Pancreas (tissue), 10 donors: ENCODE measurements around the gene CXorf38. TPM values are rescaled to one million over a fixed set of nuclear protein-coding genes. Genes with fewer than 3 reads are reported as not detected.

ENCODE experiments used
- ATAC-seq, 4 donors: fragments of 200-7000 bp; cut with Tn5 transposase; one replicate each; pipeline versions ENCODE4 v1.8.0 to v1.9.1; 2020; ENCODE audit warnings: mild to moderate bottlenecking in 4 of 4, moderate library complexity in 4 of 4
- DNase-seq, 6 donors: peaks; one replicate each; pipeline ENCODE4 v3.0.0-alpha.2; 2020
- FAIRE-seq: peaks from 2 replicates; lab custom pipeline; 2012; peaks lifted over from hg19 to GRCh38; lab: Jason Lieb, UNC
- H3K27ac ChIP-seq, 4 donors: fragments of 200-600 bp; sonication (generic); 1 replicate in 3 of 4; 2 replicates in 1 of 4; pipeline versions ENCODE4 v1.5.0 to v1.8.0; 2020
- H3K27me3 ChIP-seq, 4 donors: fragments of 200-600 bp; one replicate each; pipeline ENCODE4 v1.8.0; 2021
- H3K36me3 ChIP-seq, 3 donors: fragments of 200-600 bp; sonication (generic) in 1 of 3; one replicate each; pipeline versions ENCODE4 v1.5.0 to v1.8.0; 2020 to 2021
- H3K4me1 ChIP-seq, 3 donors: fragments of 200-600 bp; one replicate each; pipeline ENCODE4 v1.8.0; 2021
- H3K4me3 ChIP-seq, 4 donors: fragments of 200-600 bp; sonication (generic) in 2 of 4; one replicate each; pipeline versions ENCODE4 v1.5.0 to v1.8.0; 2020 to 2021
- H3K9me3 ChIP-seq, 4 donors: fragments of 200-600 bp; one replicate each; pipeline ENCODE4 v1.8.0; 2021
- CTCF ChIP-seq, 4 donors: fragments of 200-600 bp; sonication (generic) in 3 of 4; IDR thresholded peaks; one replicate each; pipeline versions ENCODE4 v1.5.0 to v1.8.0; 2021; ENCODE audit warnings: antibody characterized with exemption in 4 of 4
- WGBS, 2 donors: extraction: QIAGEN DNeasy Blood & Tissue Kit; methylation state at CpG; one replicate each; pipeline ENCODE4 v1.1.7; 2013; 5-methylcytosine and 5-hydroxymethylcytosine counted together
- intact Hi-C, 3 donors: fragments of 100-400 bp; cut with DNase I; formaldehyde crosslinking; loops; one replicate each; pipeline versions ENCODE4 v1.11.1 to v1.14.2; 2022
- polyA plus RNA-seq, 2 donors: library from polyadenylated mRNA; stranded (reverse); fragments of 200-250 nt; gene quantifications; one replicate each; pipeline ENCODE4 v1.2.3, GENCODE V29; 2013
- total RNA-seq, 6 donors: library from RNA; stranded (reverse); fragmentation: NEBNext Ultra II Directional in 4 of 6; extraction: Animal tissue kit (Norgen Biotek cat#: 25700) in 4 of 6; gene quantifications; one replicate each; pipeline versions ENCODE4 v1.2.1 to v1.2.4, GENCODE V29; 2021 to 2023
- donor health status: healthy with polysubstance abuse.
- donor health status: DM: no; HTN: no; CAD: no; lungs with moderate emphysema.
- donor health status: DM: no; HTN: no; CAD: no.
- donor health status: control.
- donor health status: control.
- donor health status: Bipolar disorder and iron deficiency.
- donor health status: DM: yes; HTN: yes; CAD: no.
- donor health status: DM: no; HTN: no; CAD: no.
- donor health status: DM: no; HTN: no; CAD: no.
- donor health status: DM: yes; HTN: yes; CAD: no.

CXorf38 gene
- total and polyA plus RNA-seq, 8 donors: 3.6 to 7.5 (median 4.8) TPM

GRCh38 chrX:40685362-40685918 lies 38.1 kb upstream of the CXorf38 start:
- Histone ChIP-seq H3K4me3 (no peak overlapping the region), H3K36me3 (no peaks in the 10 kb centered on the region), H3K27ac (no peak overlapping the region), H3K27me3 (no peaks in the 10 kb centered on the region), H3K4me1 (no peaks in the 10 kb centered on the region), H3K9me3 (no peaks in the 10 kb centered on the region)
- no peak for ATAC-seq
- intact Hi-C loops: no loop called here
- no peak for FAIRE-seq
- DNase-seq: no peak
- WGBS, 2 donors: 53 to 70% methylated on average over 4 of the region's 4 CpGs
- TF ChIP-seq CTCF (IDR thresholded peaks at IDR 0.05): no peak

GRCh38 chrX:40684092-40684491 lies 36.7 kb upstream of the CXorf38 start:
- Histone ChIP-seq H3K27me3 (no peaks in the 10 kb centered on the region), H3K36me3 (no peaks in the 10 kb centered on the region), H3K4me1 (no peaks in the 10 kb centered on the region), H3K27ac (no peak overlapping the region), H3K4me3 (no peak overlapping the region), H3K9me3 (no peaks in the 10 kb centered on the region)
- intact Hi-C loops: no loop called here
- ATAC-seq: no peak
- no peak for FAIRE-seq
- 84 to 96% methylated on average over 1 of the region's 1 CpG for WGBS, 2 donors
- TF ChIP-seq CTCF (IDR thresholded peaks at IDR 0.05): no peak
- DNase-seq: no peak

GRCh38 chrX:40683245-40683644 lies 35.9 kb upstream of the CXorf38 start:
- no peak for FAIRE-seq

GRCh38 chrX:40671126-40671525 lies 23.8 kb upstream of the CXorf38 start:
- DNase-seq (no peak), ATAC-seq (peak in 2 of 4 donors; percentile 20 to 45), FAIRE-seq (no peak)
- H3K36me3 ChIP-seq: peaks cover 0 to 4% (median 0%) of the 10 kb centered on the region in 3 donors
- H3K9me3 ChIP-seq: no peaks in the 10 kb centered on the region
- intact Hi-C loops: no loop called here
- H3K27ac ChIP-seq: no peak overlapping the region
- no peaks in the 10 kb centered on the region for H3K4me1 ChIP-seq
- peaks cover 0 to 7% (median 0%) of the 10 kb centered on the region in 4 donors for H3K27me3 ChIP-seq
- WGBS, 2 donors: 58 to 66% methylated on average over 6 of the region's 6 CpGs
- H3K4me3 ChIP-seq: no peak overlapping the region
- TF ChIP-seq CTCF (IDR thresholded peaks at IDR 0.05): no peak

More at GRCh38 chrX:40683245-40683644, 35.9 kb upstream of the CXorf38 start:
- no peaks in the 10 kb centered on the region for H3K27me3 ChIP-seq
- H3K4me3 ChIP-seq: no peak overlapping the region
- no peak for DNase-seq
- H3K4me1 ChIP-seq: no peaks in the 10 kb centered on the region
- no peak overlapping the region for H3K27ac ChIP-seq
- intact Hi-C loops: no loop called here
- no peak for TF ChIP-seq CTCF (IDR thresholded peaks at IDR 0.05)
- ATAC-seq: no peak
- H3K9me3 ChIP-seq: no peaks in the 10 kb centered on the region
- no peaks in the 10 kb centered on the region for H3K36me3 ChIP-seq
- WGBS, 2 donors: 94 to 95% methylated on average over 3 of the region's 3 CpGs

- Histone ChIP-seq H3K4me3 (no peak overlapping the region), H3K27me3 (peaks cover 0 to 14% (median 0%) of the 10 kb centered on the region in 4 donors), H3K36me3 (peaks cover 0 to 21% (median 7%) of the 10 kb centered on the region in 3 donors), H3K9me3 (no peaks in the 10 kb centered on the region), H3K27ac (no peak overlapping the region), H3K4me1 (no peaks in the 10 kb centered on the region)
- FAIRE-seq (no peak), ATAC-seq (no peak), DNase-seq (no peak)
- TF ChIP-seq CTCF (IDR thresholded peaks at IDR 0.05): no peak
- intact Hi-C loops: no loop called here
- WGBS, 2 donors: 66 to 84% methylated on average over 6 of the region's 6 CpGs
Observed at GRCh38 chrX:40663880-40664630, 16.7 kb upstream of the CXorf38 start.
